GM12892 (cell line): Measurements from ENCODE around the gene MAGI2.

Source experiments
- POLR2A ChIP-seq: IDR thresholded peaks from 2 replicates; pipeline ENCODE4 v1.6.1; 2011; ENCODE audit warnings: low read depth, low read length, control low read depth
- POLR2AphosphoS5 ChIP-seq: IDR thresholded peaks from 2 replicates; pipeline ENCODE4 v1.6.1; 2011; ENCODE audit warnings: low read depth, low read length, control low read depth

DNA sequence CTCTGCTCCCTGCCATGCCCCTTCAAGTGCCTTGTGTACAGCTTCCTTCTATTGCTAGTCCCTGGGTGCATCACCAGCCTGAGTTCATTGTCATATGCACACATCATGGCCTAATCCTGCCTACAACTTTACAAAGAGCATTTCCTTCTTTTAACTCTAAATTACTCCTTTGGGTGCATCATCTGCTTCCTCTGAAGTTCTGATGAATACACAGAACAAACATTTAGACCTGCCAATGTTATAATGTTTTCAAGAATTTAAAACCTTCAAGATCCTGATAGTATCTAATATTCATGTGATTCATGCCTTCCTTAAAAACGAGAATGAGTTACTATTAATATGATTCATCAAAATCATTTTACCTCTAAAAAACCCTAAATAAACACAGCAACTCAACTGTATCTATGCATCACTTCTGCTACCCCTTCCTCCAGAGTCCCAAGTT, 357.1 kb downstream of the MAGI2 start:
- TF ChIP-seq POLR2AphosphoS5 (no peak), POLR2A (no peak)
